ENCODE measurements around the gene CHN1.

CHN1 gene

GRCh38 chr2:174903264-174903556, 102.0 kb downstream of the CHN1 start:
- 0 out of 2 replicates have a peak overlapping the region, but pooled peaks have one; percentile 4 for H3K27ac ChIP-seq
- TF ChIP-seq CTCF (conservative IDR thresholded peaks at IDR 0.05), result no peak

GRCh38 chr2:174902506-174903263, 102.5 kb downstream of the CHN1 start:
- no peak for TF ChIP-seq CTCF (conservative IDR thresholded peaks at IDR 0.05)
- H3K27ac ChIP-seq, result no peak overlapping the region

- H3K27ac ChIP-seq, result no peak overlapping the region
Observed at GRCh38 chr2:174901075-174901474, 104.1 kb downstream of the CHN1 start.

GRCh38 chr2:174897286-174897685, 107.9 kb downstream of the CHN1 start:
- TF ChIP-seq CTCF (conservative IDR thresholded peaks at IDR 0.05), result no peak
- H3K27ac ChIP-seq, result peak overlapping the region; percentile 12

More at GRCh38 chr2:174901075-174901474, 104.1 kb downstream of the CHN1 start:
- no peak for TF ChIP-seq CTCF (conservative IDR thresholded peaks at IDR 0.05)

- no peak for TF ChIP-seq CTCF (conservative IDR thresholded peaks at IDR 0.05)
- H3K27ac ChIP-seq, result no peak overlapping the region
Observed at GRCh38 chr2:174893018-174893417, 112.2 kb downstream of the CHN1 start.

- TF ChIP-seq CTCF (conservative IDR thresholded peaks at IDR 0.05), result no peak
- no peak overlapping the region for H3K27ac ChIP-seq
Observed at GRCh38 chr2:174892546-174892945, 112.6 kb downstream of the CHN1 start.

GRCh38 chr2:174888646-174889271, 116.4 kb downstream of the CHN1 start:
- TF ChIP-seq CTCF (conservative IDR thresholded peaks at IDR 0.05), result no peak
- no peak overlapping the region for H3K27ac ChIP-seq

Data from VCaP (cell line).